Middle frontal gyrus (tissue), 1 donor: Measurements from ENCODE around the gene ABHD2.
"Not testable (repeated sequence)": the region's sequence is repeated elsewhere in the genome, so short reads cannot be mapped to it uniquely, and the experiment has no call there.

Source experiments
- DNase-seq: peaks from one replicate; pipeline ENCODE4 v3.0.0-alpha.2; 2015; ENCODE audit warnings: low spot score; ENCODE audit errors: extremely low spot score

The ABHD2 gene

GRCh38 chr15:89087830-89088604 lies at the start of gene ABHD2:
Gene ABHD2, plus strand, starts transcription at chr15:89088456. Its CDS starts 27,872 bp downstream, at chr15:89116328.
- DNase-seq, result peak; percentile 100

- DNase-seq, result no peak
Measured at GRCh38 chr15:89039142-89039541, 49.1 kb upstream of the ABHD2 start.

GRCh38 chr15:89041507-89041906 lies 46.7 kb upstream of the ABHD2 start:
- no peak for DNase-seq

GRCh38 chr15:89042387-89042786 lies 45.9 kb upstream of the ABHD2 start:
- no peak for DNase-seq

GRCh38 chr15:89043031-89044002 lies 44.9 kb upstream of the ABHD2 start:
- no peak for DNase-seq

GRCh38 chr15:89049016-89049666 lies 39.1 kb upstream of the ABHD2 start:
- DNase-seq, result not testable (repeated sequence)

GRCh38 chr15:89051875-89052274 lies 36.4 kb upstream of the ABHD2 start:
- no peak for DNase-seq

- no peak for DNase-seq
Measured at GRCh38 chr15:89052474-89052873, 35.8 kb upstream of the ABHD2 start.

GRCh38 chr15:89054873-89055272 lies 33.4 kb upstream of the ABHD2 start:
- no peak for DNase-seq

GRCh38 chr15:89057506-89058133 lies 30.6 kb upstream of the ABHD2 start:
- DNase-seq, result peak; percentile 59

GRCh38 chr15:89058376-89058775 lies 29.9 kb upstream of the ABHD2 start:
- DNase-seq, result no peak

GRCh38 chr15:89058876-89059405 lies 29.3 kb upstream of the ABHD2 start:
- peak; percentile 24 for DNase-seq

- DNase-seq, result no peak
Measured at GRCh38 chr15:89066280-89066679, 22.0 kb upstream of the ABHD2 start.

- DNase-seq, result no peak
Measured at GRCh38 chr15:89067751-89068150, 20.5 kb upstream of the ABHD2 start.

- no peak for DNase-seq
Measured at GRCh38 chr15:89068325-89068784, 19.9 kb upstream of the ABHD2 start.

GRCh38 chr15:89070197-89071124 lies 17.8 kb upstream of the ABHD2 start:
- no peak for DNase-seq

GRCh38 chr15:89071471-89071870 lies 16.8 kb upstream of the ABHD2 start:
- DNase-seq, result no peak

- DNase-seq, result no peak
Measured at GRCh38 chr15:89072277-89072869, 15.9 kb upstream of the ABHD2 start.

GRCh38 chr15:89074402-89075012 lies 13.7 kb upstream of the ABHD2 start:
- no peak for DNase-seq
